Neuronal stem cell (in vitro differentiated cells): ENCODE data around the gene CCDC27.

Experiments
- DNase-seq: peaks from one replicate; pipeline ENCODE4 v3.0.0-alpha.2; 2013; ENCODE audit warnings: low spot score
- H2AFZ ChIP-seq: one replicate; pipeline ENCODE4 v1.6.1; 2013; ENCODE audit warnings: mild to moderate bottlenecking, low read length, inconsistent platforms
- H2AK5ac ChIP-seq: 2 replicates; pipeline ENCODE4 v1.6.1; 2013; ENCODE audit warnings: low read depth, mild to moderate bottlenecking, inconsistent platforms, low read length, moderate library complexity, mixed read lengths
- H2BK120ac ChIP-seq: 2 replicates; pipeline ENCODE4 v1.6.1; 2013; ENCODE audit warnings: low read depth, mild to moderate bottlenecking, inconsistent platforms, low read length, moderate library complexity, mixed read lengths
- H2BK12ac ChIP-seq: one replicate; pipeline ENCODE4 v1.6.1; 2013; ENCODE audit warnings: low read length, inconsistent platforms
- H2BK15ac ChIP-seq: 2 replicates; pipeline ENCODE4 v1.6.1; 2013; ENCODE audit warnings: mild to moderate bottlenecking, low read length, inconsistent platforms, mixed read lengths
- H2BK5ac ChIP-seq: one replicate; pipeline ENCODE4 v1.6.1; 2013; ENCODE audit warnings: inconsistent platforms, mild to moderate bottlenecking, low read length, moderate library complexity
- H3K14ac ChIP-seq: one replicate; pipeline ENCODE4 v1.6.1; 2013; ENCODE audit warnings: low read length, inconsistent platforms
- H3K18ac ChIP-seq: 2 replicates; pipeline ENCODE4 v1.6.1; 2013; ENCODE audit warnings: low read length, inconsistent platforms
- H3K23ac ChIP-seq: 2 replicates; pipeline ENCODE4 v1.6.1; 2013; ENCODE audit warnings: low read depth, mild to moderate bottlenecking, mixed read lengths, low read length, inconsistent platforms; ENCODE audit not compliant: poor library complexity
- H3K27ac ChIP-seq: replicated peaks from 3 replicates; pipeline ENCODE4 v1.5.1; 2013; ENCODE audit warnings: low read length, inconsistent platforms
- H3K27me3 ChIP-seq, 3 experiments: 2 replicates each; pipeline ENCODE4 v1.6.1; 2013; ENCODE audit warnings: low read length in 3 of 3, mild to moderate bottlenecking in 2 of 3, inconsistent platforms in 1 of 3, low read depth in 1 of 3, mixed read lengths in 1 of 3, moderate library complexity in 1 of 3; ENCODE audit not compliant: control insufficient read depth in 3 of 3, insufficient read depth in 3 of 3
- H3K36me3 ChIP-seq, 2 donors: replicated peaks in 1 of 2; 2 replicates each; pipeline ENCODE4 v1.6.1; 2013; ENCODE audit warnings: low read length in 2 of 2; ENCODE audit not compliant: control insufficient read depth in 2 of 2, insufficient read depth in 2 of 2
- H3K4ac ChIP-seq: 2 replicates; pipeline ENCODE4 v1.6.1; 2013; ENCODE audit warnings: inconsistent platforms, mild to moderate bottlenecking, low read length, moderate library complexity
- H3K4me1 ChIP-seq, 2 donors: 1 replicate in 1 of 2; 2 replicates in 1 of 2; pipeline ENCODE4 v1.6.1; 2013; ENCODE audit warnings: low read length in 2 of 2, low read depth in 1 of 2; ENCODE audit not compliant: control insufficient read depth in 2 of 2, insufficient read depth in 1 of 2
- H3K4me2 ChIP-seq: one replicate; pipeline ENCODE4 v1.6.1; 2013; ENCODE audit warnings: mild to moderate bottlenecking, low read length, inconsistent platforms; ENCODE audit not compliant: insufficient read depth, poor library complexity, severe bottlenecking
- H3K4me3 ChIP-seq, 2 donors: 2 replicates each; pipeline ENCODE4 v1.5.1; 2013; ENCODE audit warnings: low read length in 2 of 2, mild to moderate bottlenecking in 2 of 2, inconsistent platforms in 1 of 2, moderate library complexity in 1 of 2
- H3K79me1 ChIP-seq: one replicate; pipeline ENCODE4 v1.6.1; 2013; ENCODE audit warnings: low read depth, mild to moderate bottlenecking, inconsistent platforms, low read length, moderate library complexity
- H3K9ac ChIP-seq: one replicate; pipeline ENCODE4 v1.6.1; 2013; ENCODE audit warnings: mild to moderate bottlenecking, low read depth, low read length, inconsistent platforms; ENCODE audit not compliant: poor library complexity
- H3K9me3 ChIP-seq, 2 donors: replicated peaks in 1 of 2; 2 replicates each; pipeline versions ENCODE3 to v1.6.1; 2013; ENCODE audit warnings: low read length in 2 of 2, mild to moderate bottlenecking in 2 of 2, inconsistent platforms in 1 of 2, low read depth in 1 of 2, mixed read lengths in 1 of 2, moderate library complexity in 1 of 2; ENCODE audit not compliant: control insufficient read depth in 2 of 2, insufficient read depth in 1 of 2
- H4K8ac ChIP-seq: one replicate; pipeline ENCODE4 v1.6.1; 2013; ENCODE audit warnings: low read depth, mild to moderate bottlenecking, inconsistent platforms, low read length, moderate library complexity
- H4K91ac ChIP-seq: one replicate; pipeline ENCODE4 v1.6.1; 2013; ENCODE audit warnings: low read length, low read depth, mild to moderate bottlenecking, inconsistent platforms; ENCODE audit not compliant: poor library complexity
- WGBS, 2 donors: extraction: QIAGEN DNeasy Blood & Tissue Kit; methylation state at CpG; one replicate each; pipeline ENCODE4 v1.1.7; 2013; ENCODE audit warnings: missing lambda C conversion rate in 2 of 2, mixed read lengths in 1 of 2; ENCODE audit not compliant: insufficient read length in 2 of 2, insufficient replicate concordance in 1 of 2; ENCODE audit errors: extremely low coverage in 2 of 2; 5-methylcytosine and 5-hydroxymethylcytosine counted together

Gene CCDC27

DNA sequence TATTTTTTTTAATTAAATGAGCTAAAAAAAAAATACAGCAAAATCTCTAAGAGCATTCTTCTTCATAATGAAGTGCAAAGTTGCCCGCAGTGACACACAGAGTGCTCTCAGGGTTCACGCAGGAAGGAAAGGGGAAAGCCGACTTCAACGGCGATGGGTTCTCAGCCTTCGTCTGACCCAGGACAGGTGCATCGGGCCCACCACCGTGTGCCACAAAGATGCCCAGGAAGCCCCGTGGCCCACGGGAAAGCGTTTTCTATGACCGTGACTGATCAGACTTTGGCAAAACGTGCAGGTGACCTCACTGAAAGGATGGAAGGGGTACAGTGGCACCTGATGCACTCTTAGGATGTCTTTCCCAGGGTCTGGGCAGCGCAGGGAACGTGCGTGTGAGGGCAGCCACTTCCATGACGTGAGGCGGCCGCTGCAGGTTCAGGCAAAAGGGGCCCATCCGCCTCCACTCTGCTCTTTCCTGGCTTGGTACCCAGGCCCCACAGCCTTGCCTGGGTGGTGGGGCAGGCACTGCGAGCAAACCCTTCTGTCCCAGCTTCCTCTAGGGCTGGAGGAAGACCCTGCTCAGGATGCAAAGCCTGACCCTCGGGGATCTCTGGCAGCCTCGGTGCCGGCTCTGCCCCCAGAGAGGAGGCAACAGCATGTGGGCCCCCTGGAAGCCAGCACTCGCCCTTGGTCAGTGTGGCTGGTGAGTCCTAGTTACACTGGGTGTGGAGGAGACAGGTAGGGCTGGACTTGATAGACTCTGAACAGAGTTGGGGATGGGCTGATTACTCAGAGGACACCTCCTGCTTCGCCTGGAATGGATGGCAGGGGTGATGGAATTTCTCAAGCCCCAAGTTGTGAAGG, 35.7 kb downstream of the CCDC27 start:
- H2BK15ac ChIP-seq, result no peak overlapping the region
- H2AFZ ChIP-seq, result no peak overlapping the region

DNA sequence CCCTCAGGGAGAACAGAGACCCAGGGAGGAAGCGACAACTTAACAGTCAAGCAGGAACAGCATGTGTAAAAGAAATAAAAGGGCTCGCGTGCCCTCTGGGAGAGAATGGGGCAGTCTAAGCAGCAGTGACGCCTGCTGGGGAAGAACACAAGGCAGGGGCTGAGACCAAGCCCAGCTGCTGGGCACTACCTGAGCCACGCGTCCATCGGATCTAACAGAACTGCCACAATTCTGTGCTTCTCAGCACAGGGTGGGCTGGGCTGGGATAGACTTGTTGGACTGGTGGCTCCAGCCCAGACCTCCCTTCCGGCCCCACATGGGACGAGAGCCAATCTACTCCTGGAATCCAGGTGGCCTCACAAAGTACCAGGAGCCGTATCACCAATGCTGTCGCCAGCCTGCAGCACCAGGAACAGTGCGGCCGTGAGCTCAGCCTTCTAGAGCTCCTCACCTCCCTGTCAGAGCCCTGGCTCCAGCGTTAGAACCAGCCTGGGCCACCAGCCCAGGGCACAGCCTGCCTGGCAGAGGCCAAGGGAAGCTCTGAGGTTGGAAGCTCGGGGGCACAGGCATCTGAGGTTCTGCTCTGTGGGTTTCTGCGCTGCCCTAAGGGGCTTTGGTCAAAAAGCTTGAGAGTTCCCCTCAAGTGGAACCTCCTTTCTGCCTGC, 36.6 kb downstream of the CCDC27 start:
- no peak overlapping the region for H4K8ac ChIP-seq
- H3K9ac ChIP-seq, result no peak overlapping the region
- H4K91ac ChIP-seq, result no peak overlapping the region
- no peak overlapping the region for H2AK5ac ChIP-seq
- H3K9me3 ChIP-seq, result no peaks in the 10 kb centered on the region
- H3K4me3 ChIP-seq, result no peak overlapping the region
- H3K23ac ChIP-seq, result no peak overlapping the region
- no peak overlapping the region for H2BK15ac ChIP-seq
- no peak overlapping the region for H2AFZ ChIP-seq
- whole genome bisulfite sequencing, 2 donors, result no CpG with 5 or more reads among the region's 16 CpGs
- no peak overlapping the region for H3K4me2 ChIP-seq
- no peak overlapping the region for H3K18ac ChIP-seq
- peaks cover 19% of the 10 kb centered on the region for H3K79me1 ChIP-seq
- H3K27me3 ChIP-seq, result no peaks in the 10 kb centered on the region
- no peak overlapping the region for H2BK5ac ChIP-seq
- no peak for DNase-seq
- no peak overlapping the region for H3K4ac ChIP-seq
- no peak overlapping the region for H2BK12ac ChIP-seq
- peak overlapping the region; percentile 21 for H3K14ac ChIP-seq
- H3K4me1 ChIP-seq, result peaks cover 0 to 3% of the 10 kb centered on the region in 2 donors
- no peak overlapping the region for H3K27ac ChIP-seq
- H2BK120ac ChIP-seq, result no peak overlapping the region
- peaks cover 23 to 74% of the 10 kb centered on the region in 2 donors for H3K36me3 ChIP-seq

More for the DNA sequence above, 35.7 kb downstream of the CCDC27 start:
- no peak overlapping the region for H4K91ac ChIP-seq
- peaks cover 19% of the 10 kb centered on the region for H3K79me1 ChIP-seq
- H3K18ac ChIP-seq, result no peak overlapping the region
- no peaks in the 10 kb centered on the region for H3K27me3 ChIP-seq
- H2AK5ac ChIP-seq, result no peak overlapping the region
- peaks cover 27 to 76% of the 10 kb centered on the region in 2 donors for H3K36me3 ChIP-seq
- no CpG with 5 or more reads among the region's 26 CpGs for WGBS, 2 donors
- H3K9ac ChIP-seq, result peak overlapping the region; percentile 24
- no peak overlapping the region for H2BK5ac ChIP-seq
- no peak overlapping the region for H3K27ac ChIP-seq
- no peak overlapping the region for H3K4me2 ChIP-seq
- no peak overlapping the region for H3K23ac ChIP-seq
- H3K14ac ChIP-seq, result peak overlapping the region; percentile 12
- no peak for DNase-seq
- H3K4me1 ChIP-seq, result no peaks in the 10 kb centered on the region
- H3K9me3 ChIP-seq, result no peaks in the 10 kb centered on the region
- no peak overlapping the region for H3K4me3 ChIP-seq
- H2BK120ac ChIP-seq, result no peak overlapping the region
- H3K4ac ChIP-seq, result no peak overlapping the region
- H2BK12ac ChIP-seq, result no peak overlapping the region
- no peak overlapping the region for H4K8ac ChIP-seq

DNA sequence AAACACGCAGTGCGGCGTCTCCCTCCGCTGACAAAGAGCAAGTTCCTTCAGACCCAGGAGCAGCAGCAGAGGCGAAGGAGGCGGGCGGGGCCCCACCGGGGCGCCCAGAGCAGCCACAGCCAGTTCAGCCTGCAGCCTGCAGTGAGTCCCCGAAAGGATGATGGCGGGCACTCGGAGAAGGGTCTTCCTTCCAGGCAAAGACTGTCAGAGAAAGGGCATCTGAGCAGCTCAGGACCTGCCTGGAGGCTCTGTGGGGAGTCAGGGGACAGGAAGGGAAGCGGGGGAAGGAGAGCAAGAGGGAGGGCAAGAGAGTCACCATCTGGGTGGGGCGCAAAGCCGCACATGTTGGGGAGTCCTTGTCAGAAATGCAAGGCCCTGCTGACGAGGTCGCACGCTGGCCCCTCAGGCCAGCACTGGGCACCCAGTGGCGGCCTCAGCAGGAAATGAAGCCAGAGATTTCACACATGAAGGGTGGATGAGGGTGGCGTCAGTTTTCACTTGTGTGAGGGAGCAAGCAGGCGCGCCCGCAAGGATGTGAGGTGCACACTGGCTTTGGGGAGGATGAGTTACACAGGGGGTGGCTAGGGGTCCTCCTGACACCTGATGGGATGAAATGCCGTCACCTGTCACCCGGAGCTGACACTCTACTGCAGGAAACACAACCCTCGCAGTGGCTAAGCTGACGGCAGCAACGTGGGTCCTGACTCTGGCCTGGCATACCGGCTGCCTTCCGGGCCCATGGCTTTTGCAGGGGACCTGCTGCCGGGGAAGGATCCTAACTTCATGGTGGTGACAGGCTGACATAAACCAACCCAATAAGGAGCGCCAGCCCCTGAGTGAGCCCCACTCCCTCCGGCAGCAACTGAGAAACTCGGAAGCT, 37.4 kb downstream of the CCDC27 start:
- no peak overlapping the region for H3K9ac ChIP-seq
- peak overlapping the region; percentile 31 for H3K23ac ChIP-seq
- no peak overlapping the region for H3K4me3 ChIP-seq
- WGBS, 2 donors, result no CpG with 5 or more reads among the region's 34 CpGs
- peak overlapping the region; percentile 21 for H3K14ac ChIP-seq
- H2BK12ac ChIP-seq, result no peak overlapping the region
- no peak for DNase-seq
- H2BK120ac ChIP-seq, result no peak overlapping the region
- H4K91ac ChIP-seq, result no peak overlapping the region
- peak overlapping the region; percentile 24 for H2BK5ac ChIP-seq
- H2AFZ ChIP-seq, result no peak overlapping the region
- no peak overlapping the region for H3K4me2 ChIP-seq
- no peaks in the 10 kb centered on the region for H3K9me3 ChIP-seq
- peaks cover 2 to 3% of the 10 kb centered on the region in 2 donors for H3K4me1 ChIP-seq
- H3K27me3 ChIP-seq, result no peaks in the 10 kb centered on the region
- H2BK15ac ChIP-seq, result no peak overlapping the region
- peaks cover 17 to 66% of the 10 kb centered on the region in 2 donors for H3K36me3 ChIP-seq
- H2AK5ac ChIP-seq, result no peak overlapping the region
- no peak overlapping the region for H3K4ac ChIP-seq
- no peak overlapping the region for H3K18ac ChIP-seq
- no peak overlapping the region for H3K27ac ChIP-seq
- no peak overlapping the region for H4K8ac ChIP-seq
- H3K79me1 ChIP-seq, result peaks cover 19% of the 10 kb centered on the region
